GM19240 (cell line): ENCODE results near the gene ANKFY1.
"Not testable (repeated sequence)": the region's sequence is repeated elsewhere in the genome, so short reads cannot be mapped to it uniquely, and the experiment has no call there.

Source experiments
- DNase-seq: peaks from one replicate; pipeline ENCODE4 v3.0.0; 2011; ENCODE audit warnings: low spot score; ENCODE audit not compliant: insufficient read length

The ANKFY1 gene

DNA sequence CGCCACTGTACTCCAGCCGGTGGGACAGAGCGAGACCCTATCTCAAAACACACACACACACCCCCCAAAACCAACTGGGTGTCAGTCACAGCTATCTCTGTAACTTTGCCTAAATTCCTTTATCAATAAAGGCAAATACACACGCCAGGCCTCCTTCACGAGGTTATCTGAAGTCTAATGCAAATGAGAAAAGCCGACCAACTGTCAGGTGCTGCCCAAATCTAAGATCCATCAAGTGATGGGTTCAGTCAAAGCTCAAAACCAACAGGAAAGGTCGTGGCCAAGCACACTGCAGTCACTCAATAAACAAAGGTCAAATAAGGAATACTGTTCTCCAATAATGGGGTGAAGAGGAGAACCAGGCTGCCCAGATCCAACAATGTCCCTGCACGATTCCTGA lies 1.1 kb downstream of the ANKFY1 start:
- DNase-seq, result no peak

DNA sequence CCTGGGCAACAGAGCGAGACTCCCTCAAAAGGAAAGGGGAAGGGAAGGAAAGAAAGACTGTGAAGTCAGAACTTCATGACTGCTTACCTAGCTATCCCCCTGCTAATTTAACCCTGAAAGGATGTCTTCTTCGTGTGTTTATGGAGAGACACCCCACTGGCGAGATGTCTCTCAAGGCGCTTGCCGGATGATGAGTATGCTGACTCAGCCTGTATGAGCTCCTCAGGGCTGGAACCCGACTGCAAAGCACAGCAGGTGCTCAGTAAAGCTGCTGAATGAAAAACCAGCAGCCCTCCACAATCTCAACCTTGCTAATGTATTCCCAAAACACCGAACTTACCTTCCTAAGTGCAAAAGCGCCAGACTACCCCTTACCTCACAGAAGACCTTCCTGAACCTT lies 2.3 kb downstream of the ANKFY1 start:
- DNase-seq, result no peak

DNA sequence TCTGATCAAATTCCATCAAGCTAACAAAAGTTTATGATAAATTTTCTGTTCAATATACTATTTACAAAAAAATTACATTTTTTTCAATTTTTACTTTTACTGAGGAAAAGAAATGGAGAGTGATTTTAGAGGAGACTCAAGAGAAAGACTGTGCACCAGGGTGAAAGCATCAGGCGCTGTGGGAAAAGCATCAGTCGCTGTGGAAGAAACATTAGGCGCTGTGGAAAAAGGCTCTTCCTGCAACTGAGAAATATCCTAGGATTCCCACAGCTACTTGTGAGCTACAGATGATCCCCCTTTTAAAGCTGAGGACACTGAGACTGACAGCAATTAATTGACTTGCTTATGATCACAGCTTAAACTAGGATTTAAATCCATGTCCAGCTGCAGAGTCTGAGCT lies 4.9 kb downstream of the ANKFY1 start:
- no peak for DNase-seq

DNA sequence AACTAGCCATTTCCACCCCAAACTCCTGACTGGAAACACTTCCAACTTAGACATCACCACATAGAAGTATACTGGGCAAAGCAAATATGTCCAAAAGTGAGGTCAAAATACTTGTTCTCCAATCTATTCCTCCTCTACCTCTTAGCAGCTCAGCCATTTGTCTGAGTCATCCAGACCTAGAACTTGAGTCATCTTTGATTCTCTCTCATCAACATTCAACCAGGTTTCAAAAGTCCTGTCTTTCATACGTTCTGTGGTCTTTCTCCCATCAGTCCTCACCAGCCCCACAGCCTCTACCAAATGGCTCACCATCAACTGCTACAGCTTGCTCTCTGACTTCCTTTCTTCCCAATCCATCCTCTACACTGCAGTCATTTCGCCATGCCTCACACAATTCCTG lies 6.8 kb downstream of the ANKFY1 start:
- no peak for DNase-seq

DNA sequence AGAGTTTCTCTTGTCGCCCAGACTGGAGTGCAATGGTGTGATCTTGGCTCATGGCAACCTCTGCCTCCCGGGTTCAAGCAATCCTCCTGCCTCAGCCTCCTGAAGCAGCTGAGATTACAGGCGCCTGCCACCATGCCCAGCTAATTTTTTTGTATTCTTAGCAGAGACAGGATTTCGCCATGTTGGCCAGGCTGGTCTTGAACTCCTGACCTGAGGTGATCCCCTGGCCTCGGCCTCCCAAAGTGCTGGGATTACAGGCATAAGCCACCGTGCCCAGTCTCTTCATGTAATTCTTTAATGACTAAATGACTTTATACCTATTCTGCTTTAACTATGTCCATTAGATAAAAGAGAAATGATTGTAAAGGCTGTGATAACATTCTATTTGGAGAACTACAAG lies 8.5 kb downstream of the ANKFY1 start:
- not testable (repeated sequence) for DNase-seq

DNA sequence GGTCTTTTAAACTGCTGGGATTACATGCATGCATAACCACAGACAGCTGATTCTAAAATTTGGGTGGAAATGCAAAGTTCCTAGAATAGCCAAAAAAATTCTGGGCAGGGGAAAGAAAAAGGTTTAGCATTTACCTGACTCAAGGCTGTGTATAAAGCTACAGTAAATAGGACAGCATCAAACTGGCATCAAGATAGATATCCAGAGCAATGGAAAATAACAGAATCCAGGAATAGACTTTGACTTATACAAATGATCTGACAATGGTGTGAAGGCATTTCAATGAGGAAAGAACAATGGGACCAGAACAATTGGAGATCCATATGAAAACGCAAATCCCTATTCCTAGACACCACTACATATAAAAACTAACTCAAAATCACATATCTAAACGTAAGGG lies 12.9 kb downstream of the ANKFY1 start:
- no peak for DNase-seq

DNA sequence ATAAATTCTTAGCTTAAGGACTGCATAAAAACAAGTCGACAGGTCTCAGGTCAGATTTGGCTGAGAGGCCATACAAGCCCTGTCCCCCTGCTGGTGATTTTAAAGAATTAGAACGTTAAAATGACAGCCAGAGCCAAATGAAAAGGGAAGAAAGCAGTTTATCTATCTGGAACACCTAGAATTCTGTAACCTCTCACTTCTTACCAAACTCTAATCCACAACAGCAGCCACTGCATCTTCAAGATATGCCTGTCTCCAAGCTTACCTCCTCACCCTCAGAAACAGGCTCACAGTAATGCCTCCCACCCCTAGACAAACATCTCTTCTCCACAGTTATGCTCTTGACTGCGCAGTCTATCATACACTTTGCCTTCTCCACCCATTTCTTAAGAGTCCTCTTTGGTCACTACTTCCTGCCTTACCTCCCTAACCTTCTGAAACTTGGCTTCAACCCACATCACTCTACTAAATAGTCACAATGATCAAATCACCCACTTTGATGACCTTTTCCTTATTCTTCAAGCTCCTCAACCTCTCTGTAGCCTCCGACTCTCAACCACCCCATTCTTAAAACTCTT lies 14.2 kb downstream of the ANKFY1 start:
- DNase-seq, result peak; percentile 44

DNA sequence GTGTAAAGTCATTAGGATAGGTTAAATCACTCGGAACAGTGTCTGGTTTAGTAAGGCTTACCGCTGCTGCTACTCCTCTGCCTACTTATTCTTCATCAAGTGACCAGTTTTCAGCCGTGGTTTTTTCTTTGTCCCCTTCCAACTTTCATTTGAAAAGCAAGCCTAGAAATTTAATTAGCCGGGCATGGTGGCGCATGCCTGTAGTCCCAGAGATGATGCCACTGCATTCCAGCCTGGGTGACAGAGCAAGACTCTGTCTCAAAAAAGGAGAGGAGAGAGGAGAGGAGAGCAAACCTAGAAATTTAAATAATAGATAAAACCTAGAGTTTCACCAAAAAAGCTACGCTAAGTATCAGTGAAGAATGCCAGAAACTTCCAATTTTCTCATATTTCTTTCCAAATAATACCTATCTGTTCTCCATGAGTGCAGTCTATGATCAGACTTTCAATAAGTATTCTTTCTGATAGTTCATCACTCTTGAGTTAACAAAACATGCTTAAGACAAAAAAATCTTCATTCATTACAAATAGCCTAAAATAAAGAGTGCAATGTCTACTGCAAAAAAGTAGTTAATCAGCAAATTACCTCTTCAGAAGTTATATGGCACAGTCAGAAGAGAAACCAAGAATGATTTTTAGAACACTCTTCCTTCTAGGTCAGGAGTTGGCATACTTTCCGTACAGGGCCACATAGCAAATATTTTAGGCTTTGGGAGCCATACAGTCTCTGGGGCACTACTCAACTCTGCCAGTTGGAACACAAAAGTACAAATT lies 15.1 kb downstream of the ANKFY1 start:
- DNase-seq, result no peak

DNA sequence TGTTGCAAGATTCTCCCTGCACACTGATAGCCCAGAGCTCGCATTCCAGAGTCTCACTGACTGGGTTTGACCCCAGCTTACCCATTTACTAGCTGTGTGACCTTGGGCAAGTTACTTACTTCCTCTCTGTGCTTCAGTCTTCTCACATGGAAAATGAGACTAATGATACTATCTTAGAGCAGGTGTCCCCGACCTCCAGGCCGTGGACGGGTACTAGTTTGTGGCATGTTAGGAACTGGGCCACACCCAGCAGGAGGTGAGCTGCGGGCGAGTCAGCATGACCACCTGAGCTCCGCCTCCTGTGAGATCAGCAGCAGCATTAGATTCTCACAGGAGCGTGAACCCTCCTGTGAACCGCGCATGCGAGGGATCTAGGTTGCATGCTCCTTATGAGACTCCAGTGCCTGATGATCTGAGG lies 15.8 kb downstream of the ANKFY1 start:
- DNase-seq, result no peak

DNA sequence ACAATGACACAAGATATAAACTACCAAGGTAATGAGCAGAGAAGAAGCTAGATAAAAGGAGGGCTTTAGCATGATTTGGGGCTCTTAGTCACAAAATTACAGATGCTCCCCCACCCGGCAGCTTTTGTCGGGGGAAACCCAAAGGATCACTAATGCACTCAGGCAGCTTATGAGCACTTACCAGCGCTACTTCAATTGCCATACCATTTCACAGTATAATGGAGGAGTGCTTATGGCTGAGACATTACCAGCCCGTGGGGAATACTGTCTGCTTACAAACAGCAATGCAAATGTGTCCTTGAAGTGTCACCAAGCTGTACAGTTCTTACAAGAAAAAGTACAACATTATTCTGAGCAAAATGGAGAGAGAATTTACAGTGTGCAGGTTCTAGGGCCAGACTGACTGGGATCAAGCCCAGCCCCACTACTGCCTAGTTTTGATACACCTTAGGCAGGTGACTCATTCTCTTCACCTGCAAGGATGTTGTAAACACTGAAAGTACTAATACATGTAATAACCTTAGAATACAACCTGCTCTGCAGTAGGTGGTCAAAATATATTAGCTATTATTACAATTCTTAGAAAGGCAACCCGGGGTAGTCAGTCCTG lies 16.3 kb downstream of the ANKFY1 start:
- DNase-seq, result no peak

DNA sequence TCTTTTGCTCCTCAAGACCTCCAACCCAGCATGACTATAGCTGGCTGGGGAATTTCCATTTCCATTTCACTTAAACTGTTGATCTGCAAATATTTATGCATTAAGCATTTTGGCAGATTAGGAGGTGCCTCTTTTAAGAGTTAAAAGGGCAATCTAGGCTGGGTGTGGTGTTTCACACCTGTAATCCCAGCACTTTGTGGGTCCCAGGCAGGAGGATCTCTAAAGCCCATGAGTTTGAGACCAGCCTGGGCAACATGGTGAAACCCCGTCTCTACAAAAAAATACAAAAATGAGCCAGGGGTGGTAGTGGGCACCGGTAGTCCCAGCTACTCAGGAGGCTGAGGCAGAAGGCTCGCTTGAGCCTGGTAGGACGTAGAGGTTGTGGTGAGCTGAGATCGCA lies 17.1 kb downstream of the ANKFY1 start:
- no peak for DNase-seq

DNA sequence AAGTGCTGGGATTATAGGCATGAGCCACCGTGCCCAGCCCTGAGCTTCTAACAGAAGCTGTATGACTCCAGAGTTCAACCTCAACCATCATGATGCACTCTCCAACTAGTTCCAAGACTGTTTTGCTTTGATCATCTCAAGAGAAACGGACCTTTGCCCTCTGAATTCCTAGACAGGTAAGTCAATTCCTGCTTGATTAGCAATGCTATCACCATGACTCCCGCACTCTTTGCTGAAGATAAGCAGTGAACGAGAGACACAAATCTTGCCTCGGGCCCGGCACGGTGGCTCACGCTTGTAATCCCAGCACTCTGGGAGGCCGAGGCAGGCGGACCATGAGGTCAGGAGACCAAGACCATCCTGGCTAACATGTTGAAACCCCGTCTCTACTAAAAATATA lies 22.2 kb downstream of the ANKFY1 start:
- no peak for DNase-seq

DNA sequence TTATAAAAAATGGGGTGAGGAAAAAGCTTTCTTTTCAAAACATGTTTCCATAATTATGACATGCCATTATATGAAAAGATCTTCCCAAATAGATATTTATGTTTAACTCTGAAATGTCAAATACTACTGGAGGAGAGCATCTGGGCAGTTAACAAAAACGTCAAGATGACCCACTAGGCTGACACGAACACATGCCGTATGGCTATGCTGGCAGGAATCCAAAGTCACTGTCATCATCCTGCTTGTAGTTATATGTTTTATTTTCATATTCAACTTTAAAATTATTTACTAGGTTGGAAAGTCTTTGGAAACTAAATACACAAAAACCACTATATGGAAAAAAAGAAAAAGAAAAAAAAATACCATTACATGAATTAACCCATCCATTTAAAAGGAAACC lies 27.3 kb downstream of the ANKFY1 start:
- DNase-seq, result no peak

DNA sequence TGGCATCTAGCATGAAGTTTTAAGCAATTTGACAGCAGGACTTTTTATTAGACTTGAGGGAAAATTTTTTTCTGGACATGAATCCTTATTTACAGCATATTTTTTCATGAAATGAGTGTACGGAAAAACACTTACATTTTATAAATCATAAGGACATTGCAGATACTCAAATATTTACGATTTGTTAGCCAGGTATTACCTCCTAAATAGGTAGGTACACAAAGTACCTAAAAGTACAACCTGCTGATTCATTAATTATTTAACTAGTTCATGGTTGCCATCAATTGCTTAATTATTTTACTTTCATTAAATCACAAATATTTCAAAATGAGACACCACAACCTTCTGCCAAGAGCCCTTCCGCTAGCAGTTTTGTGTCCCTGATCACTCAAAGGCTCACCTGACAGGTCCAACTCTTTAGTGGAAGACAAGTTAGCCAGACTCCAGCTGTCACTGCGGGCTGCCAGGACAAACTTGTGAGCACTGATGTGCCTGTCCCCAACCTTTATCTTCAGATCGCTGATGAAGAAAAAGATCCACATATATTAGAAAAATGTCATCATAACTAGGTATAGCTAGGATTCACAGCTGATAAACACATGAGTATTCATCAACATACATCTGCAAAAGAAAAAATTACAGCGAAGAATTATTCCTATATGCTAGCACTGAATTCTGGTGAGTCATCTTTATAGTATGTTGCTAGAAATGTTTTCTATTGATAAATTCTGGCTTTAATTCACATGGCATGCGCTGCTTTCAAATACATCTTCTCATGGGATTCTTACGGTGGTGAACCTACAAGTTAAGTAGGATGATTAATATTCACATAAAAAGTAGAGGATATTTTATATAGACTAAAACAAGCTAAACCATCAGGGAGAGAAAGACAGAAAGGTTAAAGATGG lies 28.2 kb downstream of the ANKFY1 start:
- no peak for DNase-seq

DNA sequence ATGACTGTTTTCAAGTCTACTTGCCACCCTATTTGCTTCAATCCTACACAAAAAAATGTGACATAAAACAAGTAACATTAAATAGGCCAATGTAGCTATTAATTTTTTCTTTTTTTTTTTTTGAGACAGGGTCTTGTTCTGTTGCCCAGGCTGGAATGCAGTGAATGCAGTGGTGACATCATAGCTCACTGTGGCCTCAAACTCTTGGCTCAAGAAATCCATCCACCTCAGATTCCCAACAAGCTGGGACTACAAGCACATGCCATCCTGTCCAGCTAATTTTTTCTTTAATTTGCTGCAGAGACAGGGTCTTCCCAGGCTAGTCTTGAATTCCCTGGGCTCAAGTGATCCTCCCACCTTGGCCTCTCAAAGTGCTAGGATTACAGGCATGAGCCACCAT lies 29.4 kb downstream of the ANKFY1 start:
- no peak for DNase-seq

DNA sequence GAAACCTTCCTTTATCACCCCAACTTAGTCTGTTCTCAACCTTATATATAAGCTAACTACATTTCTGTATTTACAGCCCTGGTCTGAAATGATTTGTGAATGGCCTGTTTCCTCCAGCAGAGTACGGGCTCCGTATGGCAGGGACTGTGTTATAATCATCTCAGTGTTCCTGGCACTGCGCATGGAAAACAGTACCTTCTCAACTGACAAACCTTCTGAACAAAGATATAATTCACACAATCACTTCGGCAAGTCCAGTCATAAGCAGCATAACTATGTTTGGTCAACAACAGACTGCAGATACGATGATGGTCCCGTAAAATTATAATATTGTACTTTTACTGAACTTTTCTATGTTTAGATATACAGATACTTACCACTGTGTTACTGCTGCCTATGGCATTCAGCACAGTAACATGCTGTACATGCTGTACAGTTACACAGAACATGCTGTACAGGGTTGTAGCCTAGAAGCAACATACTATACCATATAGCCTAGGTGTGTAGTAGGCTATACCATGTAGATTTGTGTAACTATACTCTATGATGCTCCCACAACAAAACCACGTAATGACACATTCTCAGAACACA lies 30.0 kb downstream of the ANKFY1 start:
- no peak for DNase-seq

DNA sequence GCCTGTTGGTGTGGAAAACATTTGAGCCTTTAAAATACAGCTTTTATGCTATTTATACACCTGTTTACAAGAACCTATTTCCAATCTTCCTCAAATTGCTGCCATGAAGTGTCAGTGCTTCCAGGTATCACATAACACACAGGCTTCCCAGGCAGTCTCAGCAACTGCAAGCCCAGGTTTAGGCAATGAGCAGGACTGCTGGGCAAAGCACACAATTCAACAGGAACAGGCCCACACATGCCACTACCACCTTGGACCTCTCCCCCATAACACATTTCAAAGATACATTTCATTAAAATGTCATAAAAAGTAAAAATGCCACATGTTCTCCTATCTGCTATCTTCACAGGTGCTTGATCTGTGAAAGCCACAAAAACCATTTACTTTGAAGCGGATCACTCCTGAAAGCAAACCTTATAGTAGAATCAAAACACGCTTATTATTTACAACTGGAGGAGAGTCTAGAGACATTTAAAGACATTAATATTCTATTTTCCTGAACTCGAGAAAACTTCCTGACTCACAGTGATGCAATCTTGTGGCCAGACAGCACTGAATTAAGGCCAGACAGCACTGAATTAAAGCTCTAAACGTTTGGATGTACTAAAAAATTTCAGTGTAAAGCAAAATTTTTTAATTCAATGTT lies 31.5 kb downstream of the ANKFY1 start:
- no peak for DNase-seq

DNA sequence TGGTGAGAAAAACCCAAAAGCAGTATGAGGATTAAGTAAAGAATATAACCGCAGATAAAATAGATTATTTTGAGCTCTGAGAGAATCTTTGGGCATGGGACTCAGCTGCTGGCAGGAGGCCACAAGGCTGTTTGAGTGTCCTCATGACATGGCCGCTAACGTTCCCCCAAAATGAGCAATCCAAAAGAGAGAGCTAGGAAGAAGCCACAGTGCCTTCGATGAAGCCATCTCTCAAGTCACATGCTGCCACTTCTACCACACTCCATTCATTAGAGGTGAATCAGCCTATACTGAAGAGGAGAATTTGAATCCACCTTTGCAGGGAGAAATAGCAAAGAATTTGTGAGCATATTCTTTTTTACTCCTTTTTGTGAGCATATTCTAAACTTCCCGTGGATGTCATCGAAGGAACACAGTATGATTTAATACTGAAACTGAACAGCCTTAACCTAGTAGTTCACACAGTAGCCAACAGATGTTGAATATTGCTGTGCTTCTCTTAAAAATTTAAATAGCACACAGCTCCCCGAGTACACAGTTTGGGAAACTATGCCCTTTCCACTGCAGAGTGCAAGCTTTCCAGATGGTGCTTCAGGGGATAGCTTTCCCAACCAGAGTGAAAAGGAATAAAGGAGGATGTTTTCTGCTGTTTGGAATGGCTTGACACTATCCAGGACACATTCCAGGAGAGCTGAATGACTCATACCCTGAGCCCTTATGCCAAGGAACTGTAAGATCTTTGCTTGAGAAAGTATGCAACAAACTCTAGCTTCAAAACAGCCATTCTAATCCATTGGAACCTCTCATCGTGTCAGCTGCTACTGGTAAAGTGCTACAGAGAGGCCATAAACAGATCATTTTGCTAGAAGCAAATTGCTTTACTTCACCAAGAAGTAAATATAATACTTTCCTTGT lies 33.9 kb downstream of the ANKFY1 start:
- no peak for DNase-seq

DNA sequence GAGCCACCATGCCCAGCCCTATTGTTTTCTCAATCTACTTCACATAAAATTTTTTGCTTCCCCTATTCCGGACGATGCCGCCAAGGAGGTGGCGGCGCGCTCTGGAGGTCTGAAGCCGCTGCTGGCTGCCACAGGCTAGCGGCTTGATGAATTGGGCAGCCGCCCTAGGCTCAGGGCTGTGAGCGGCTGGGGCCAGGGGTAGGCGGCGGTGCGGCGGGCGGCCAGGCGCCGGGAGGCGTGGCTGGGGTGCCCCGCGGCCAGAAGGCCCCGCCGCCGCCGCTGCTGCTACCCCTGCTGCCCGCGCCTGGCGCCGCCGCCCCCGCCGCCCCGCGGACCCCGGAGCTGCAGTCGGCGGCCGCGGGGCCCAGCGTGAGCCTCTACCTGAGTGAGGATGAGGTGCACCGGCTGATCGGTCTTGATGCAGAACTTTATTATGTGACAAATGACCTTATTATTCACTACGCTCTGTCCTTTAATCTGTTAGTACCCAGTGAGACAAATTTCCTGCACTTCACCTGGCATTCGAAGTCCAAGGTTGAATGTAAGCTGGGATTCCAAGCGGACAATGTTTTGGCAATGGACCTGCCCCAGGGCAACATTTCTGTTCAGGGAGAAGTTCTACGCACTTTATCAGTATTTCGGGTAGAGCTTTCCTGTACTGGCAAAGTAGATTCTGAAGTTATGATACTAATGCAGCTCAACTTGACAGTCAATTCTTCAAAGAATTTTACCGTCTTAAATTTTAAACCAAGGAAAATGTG lies 41.7 kb downstream of the ANKFY1 start:
- no peak for DNase-seq
